ENCODE data around the gene SPIRE1. TPM values are rescaled to one million over a fixed set of nuclear protein-coding genes. Genes with fewer than 3 reads are reported as not detected.
A peak's percentile ranks its signal among the peaks of the same experiment; 100 is the strongest.

Gene SPIRE1
- total RNA-seq, 1 experiment from 2014 or later: 9.5 TPM

- Mint-ChIP-seq H3K36me3 (ENCODE audit: insufficient read depth, unreplicated experiment) (no peaks in the 10 kb centered on the region), H3K27me3 (ENCODE audit: insufficient read depth, unreplicated experiment) (no peaks in the 10 kb centered on the region), H3K9me3 (ENCODE audit: unreplicated experiment) (no peaks in the 10 kb centered on the region), H3K4me1 (ENCODE audit: low read depth, unreplicated experiment) (peaks cover 11% of the 10 kb centered on the region), H3K4me3 (ENCODE audit: unreplicated experiment) (no peak overlapping the region), H3K27ac (ENCODE audit: unreplicated experiment) (no peak overlapping the region)
- intact Hi-C loops (cut with micrococcal nuclease; ENCODE audit: unreplicated experiment): loop anchor here (1.0 to 10.0 kb wide), 4 partner anchors 118 to 269 kb away; partner anchors contain the start of gene PRELID3A
- peak; percentile 77 to 79 for TF ChIP-seq CTCF (IDR thresholded peaks at IDR 0.05; ENCODE audit: insufficient read depth in 1 of 2, low read depth in 1 of 2, low read length in 1 of 2, severe bottlenecking in 1 of 2, unreplicated experiment in 1 of 2)
- Histone ChIP-seq H3K27me3 (replicated peaks; ENCODE audit: control insufficient read depth, insufficient read depth, low read length) (no peaks in the 10 kb centered on the region), H3K9me3 (no peaks in the 10 kb centered on the region), H3K4me1 (peaks cover 3% of the 10 kb centered on the region; the same call in 1 of the 2 replicates), H3K36me3 (ENCODE audit: control insufficient read depth, insufficient read depth, low read length) (no peaks in the 10 kb centered on the region), H3K4me3 (ENCODE audit: low read depth, low read length) (no peak overlapping the region)
- peak in 1 of 2 experiments; percentile 56 for DNase-seq
- BruUV-seq (replicated peaks): TSS peak; percentile 30
- POLR2A ChIA-PET: no interaction called here
- CTCF ChIA-PET: interaction anchor here (0.7 kb wide), 1 partner anchor 270 kb away, joined by 7 read pairs; no protein-coding TSS in a partner anchor
Observed at GRCh38 chr18:12659904-12660605, 2.1 kb upstream of the SPIRE1 start.

GRCh38 chr18:12658426-12659138 is 675 bp upstream of the SPIRE1 start:
- intact Hi-C loops (cut with micrococcal nuclease; ENCODE audit: unreplicated experiment): loop anchor here (5.0 to 10.0 kb wide), 3 partner anchors 116 to 251 kb away; partner anchors contain the start of gene PRELID3A
- peaks cover 11% of the 10 kb centered on the region for H3K4me1 Mint-ChIP-seq (ENCODE audit: low read depth, unreplicated experiment)
- no peaks in the 10 kb centered on the region for H3K27me3 Mint-ChIP-seq (ENCODE audit: insufficient read depth, unreplicated experiment)
- H3K27ac Mint-ChIP-seq (ENCODE audit: unreplicated experiment): no peak overlapping the region
- no peaks in the 10 kb centered on the region for H3K9me3 Mint-ChIP-seq (ENCODE audit: unreplicated experiment)
- Histone ChIP-seq H3K9me3 (no peaks in the 10 kb centered on the region), H3K27me3 (replicated peaks; ENCODE audit: control insufficient read depth, insufficient read depth, low read length) (no peaks in the 10 kb centered on the region), H3K4me3 (ENCODE audit: low read depth, low read length) (peak overlapping the region; percentile 74), H3K36me3 (ENCODE audit: control insufficient read depth, insufficient read depth, low read length) (no peaks in the 10 kb centered on the region), H3K4me1 (peaks cover 3% of the 10 kb centered on the region; the same call in 1 of the 2 replicates)
- CTCF ChIA-PET: interaction anchor here (0.6 kb wide), 1 partner anchor 301 kb away, joined by 3 read pairs; no protein-coding TSS in a partner anchor
- POLR2A ChIA-PET: no interaction called here
- BruUV-seq (replicated peaks): no TSS peak
- TF ChIP-seq CTCF (IDR thresholded peaks at IDR 0.05; ENCODE audit: insufficient read depth in 1 of 2, low read depth in 1 of 2, low read length in 1 of 2, severe bottlenecking in 1 of 2, unreplicated experiment in 1 of 2): no peak
- H3K36me3 Mint-ChIP-seq (ENCODE audit: insufficient read depth, unreplicated experiment): no peaks in the 10 kb centered on the region
- peak in 1 of 2 experiments; percentile 45 for DNase-seq
- H3K4me3 Mint-ChIP-seq (ENCODE audit: unreplicated experiment): peak overlapping the region; percentile 85

- DNase-seq: peak in 1 of 2 experiments; percentile 41
- intact Hi-C loops (cut with micrococcal nuclease; ENCODE audit: unreplicated experiment): loop anchor here (5.0 to 10.0 kb wide), 3 partner anchors 115 to 250 kb away; partner anchors contain the start of gene PRELID3A
Observed at GRCh38 chr18:12656938-12657683, 796 bp downstream of the SPIRE1 start.

More at GRCh38 chr18:12656938-12657683, 796 bp downstream of the SPIRE1 start:
- no peaks in the 10 kb centered on the region for H3K36me3 ChIP-seq (ENCODE audit: control insufficient read depth, insufficient read depth, low read length)
- TF ChIP-seq CTCF (IDR thresholded peaks at IDR 0.05; ENCODE audit: insufficient read depth in 1 of 2, low read depth in 1 of 2, low read length in 1 of 2, severe bottlenecking in 1 of 2, unreplicated experiment in 1 of 2): no peak
- peaks cover 3% of the 10 kb centered on the region; the same call in 1 of the 2 replicates for H3K4me1 ChIP-seq
- peak overlapping the region; percentile 85 for H3K4me3 Mint-ChIP-seq (ENCODE audit: unreplicated experiment)
- ChIA-PET POLR2A (no interaction called here), CTCF (no interaction called here)
- H3K9me3 Mint-ChIP-seq (ENCODE audit: unreplicated experiment): no peaks in the 10 kb centered on the region
- no TSS peak for BruUV-seq (replicated peaks)
- peak overlapping the region; percentile 74 for H3K4me3 ChIP-seq (ENCODE audit: low read depth, low read length)
- H3K27me3 ChIP-seq (replicated peaks; ENCODE audit: control insufficient read depth, insufficient read depth, low read length): no peaks in the 10 kb centered on the region
- H3K27ac Mint-ChIP-seq (ENCODE audit: unreplicated experiment): no peak overlapping the region
- peaks cover 11% of the 10 kb centered on the region for H3K4me1 Mint-ChIP-seq (ENCODE audit: low read depth, unreplicated experiment)
- no peaks in the 10 kb centered on the region for H3K36me3 Mint-ChIP-seq (ENCODE audit: insufficient read depth, unreplicated experiment)
- H3K9me3 ChIP-seq: no peaks in the 10 kb centered on the region
- H3K27me3 Mint-ChIP-seq (ENCODE audit: insufficient read depth, unreplicated experiment): no peaks in the 10 kb centered on the region
